ENCODE data around the gene C1S.

GRCh38 chr12:7100239-7100638 is 39.7 kb downstream of the C1S start:
- TF ChIP-seq CTCF (IDR thresholded peaks at IDR 0.05): no peak
- TF ChIP-seq POLR2A (IDR thresholded peaks at IDR 0.05): no peak

All from tibial nerve (tissue), 3 donors.